NCI-H2081 treated with DMSO at 0.1 percent for 48 hours (cell line): Measurements from ENCODE around the gene IPO7.
A peak's percentile ranks its signal among the peaks of the same experiment; 100 is the strongest.
"Not testable (repeated sequence)": the region's sequence is repeated elsewhere in the genome, so short reads cannot be mapped to it uniquely, and the experiment has no call there.

Source experiments
- DNase-seq: peaks from one replicate; lab custom pipeline; 2025; lab: John Stamatoyannopoulos, UW

The IPO7 gene

DNA sequence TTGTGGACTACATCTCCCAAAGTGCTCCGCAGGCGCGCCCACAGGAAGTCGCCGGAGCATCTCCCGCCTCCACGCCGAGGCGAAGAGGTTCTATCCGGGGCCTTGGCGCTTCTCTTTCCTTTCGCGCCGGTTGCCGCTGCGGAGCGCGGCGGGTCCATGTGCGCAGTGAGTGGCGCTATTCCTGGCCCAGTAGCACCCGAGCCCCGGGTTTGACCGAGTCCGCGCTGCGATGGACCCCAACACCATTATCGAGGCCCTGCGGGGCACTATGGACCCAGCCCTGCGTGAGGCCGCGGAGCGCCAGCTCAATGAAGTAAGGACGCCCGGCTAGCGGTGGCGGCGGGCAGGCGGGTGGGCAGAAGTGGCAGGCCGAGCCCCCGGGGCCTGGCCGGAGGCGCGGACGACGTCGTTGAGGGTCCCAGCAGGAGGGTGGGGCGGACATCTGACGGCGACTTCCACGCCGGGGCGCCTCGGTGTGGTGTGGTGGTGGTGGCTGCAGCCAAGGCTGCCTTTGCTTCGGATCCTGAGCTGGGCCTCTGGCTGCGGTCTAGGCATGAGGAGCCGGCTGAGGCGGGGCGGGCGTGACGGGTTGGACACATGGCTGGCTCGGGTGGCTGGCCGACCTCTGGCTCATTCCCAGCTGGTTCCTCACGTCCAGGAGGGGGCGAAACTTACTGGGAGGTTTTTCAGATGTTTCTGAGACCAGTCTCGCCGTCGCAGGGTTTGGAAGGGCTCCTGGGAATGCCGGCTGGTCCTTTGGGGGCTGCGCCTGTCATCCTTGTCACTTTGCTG is at the start of gene IPO7:
IPO7 (plus strand) TSS at position 118 of the 792 bp plus-strand sequence; CDS start at position 230, 112 bp downstream.
- peak; percentile 46 for DNase-seq

DNA sequence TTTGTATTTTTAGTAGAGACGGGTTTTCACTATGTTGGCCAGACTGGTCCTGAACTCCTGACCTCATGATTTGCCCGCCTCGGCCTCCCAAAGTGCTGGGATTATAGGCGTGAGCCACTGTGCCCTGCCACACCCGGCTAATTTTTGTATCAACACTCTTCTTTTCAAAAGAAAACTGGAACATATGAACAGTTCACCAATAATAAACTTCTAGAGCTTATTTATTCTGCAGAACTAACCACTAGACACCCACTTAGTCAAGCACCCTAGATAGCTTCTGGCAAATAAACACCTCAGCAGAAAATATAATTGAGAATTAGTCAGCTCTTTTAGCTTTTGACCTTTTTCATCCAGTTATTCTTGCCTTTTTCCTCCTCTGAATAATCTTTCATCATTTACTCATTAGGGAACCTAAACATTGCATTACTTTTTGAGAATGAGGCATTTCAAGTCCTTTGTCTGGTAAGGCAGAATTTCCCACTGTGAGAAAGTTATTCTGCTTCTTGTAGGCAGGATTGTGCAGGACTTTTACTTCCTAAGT is 42.7 kb upstream of the IPO7 start:
- no peak for DNase-seq

- no peak for DNase-seq
These were observed 40.3 kb upstream of the IPO7 start for GRCh38 chr11:9344061-9344680.

DNA sequence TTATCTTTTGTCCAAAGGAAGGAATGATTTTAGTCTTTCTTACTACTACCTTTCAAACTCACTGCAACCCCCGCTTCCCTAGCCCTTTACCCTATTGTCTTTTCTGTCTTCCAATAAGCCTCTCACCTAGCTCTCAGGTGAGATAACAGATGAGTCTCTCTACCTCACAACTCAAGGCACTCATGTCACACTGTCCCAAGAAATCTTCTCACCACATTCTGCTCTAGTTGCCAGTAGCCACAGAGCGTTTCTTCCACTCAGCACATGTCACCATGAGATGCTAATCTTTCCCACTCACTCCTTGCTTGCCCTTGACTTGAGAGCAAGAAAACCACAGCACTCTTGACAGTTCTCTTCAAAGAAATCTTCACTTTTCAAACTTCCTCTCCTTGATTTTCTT is 37.4 kb upstream of the IPO7 start:
- DNase-seq = no peak

DNA sequence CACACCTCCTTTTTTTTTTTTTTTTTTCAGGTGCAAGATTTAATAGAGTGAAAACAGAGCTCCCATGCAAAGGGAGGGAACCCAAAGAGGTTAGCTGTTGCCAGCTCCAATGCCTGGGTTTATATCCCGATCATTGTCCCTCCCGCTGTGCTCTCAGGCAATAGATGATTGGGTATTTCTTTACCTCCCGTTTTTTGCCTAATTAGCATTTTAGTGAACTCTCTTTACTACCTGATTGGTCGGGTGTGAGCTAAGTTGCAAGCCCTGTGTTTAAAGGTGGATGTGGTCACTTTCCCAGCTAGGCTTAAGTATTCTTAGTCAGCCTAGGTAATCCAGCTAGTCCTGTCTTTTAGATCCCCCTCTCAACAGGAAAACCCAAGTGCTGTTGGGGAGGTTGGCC is 36.7 kb upstream of the IPO7 start:
- not testable (repeated sequence) for DNase-seq

GRCh38 chr11:9351321-9351881 is 33.1 kb upstream of the IPO7 start:
- no peak for DNase-seq

DNA sequence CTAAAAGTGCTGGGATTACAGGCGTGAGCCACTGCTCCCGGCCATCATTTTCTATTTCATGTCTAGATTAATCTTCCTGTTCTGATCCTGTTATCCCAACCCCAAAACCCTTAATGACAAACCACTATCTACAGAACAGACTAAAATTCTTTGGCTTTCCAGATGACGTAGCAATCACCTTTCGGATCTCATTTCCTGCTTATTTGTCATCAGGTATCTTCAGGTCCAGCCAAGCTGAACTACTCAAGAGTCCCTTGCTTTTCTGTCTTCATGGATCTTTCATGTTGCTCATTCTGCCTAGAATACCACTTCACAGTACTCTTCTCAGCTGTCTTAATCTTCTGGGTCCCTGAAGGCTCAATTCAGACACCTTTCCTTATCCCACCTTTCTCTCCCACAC is 27.4 kb upstream of the IPO7 start:
- DNase-seq = no peak

DNA sequence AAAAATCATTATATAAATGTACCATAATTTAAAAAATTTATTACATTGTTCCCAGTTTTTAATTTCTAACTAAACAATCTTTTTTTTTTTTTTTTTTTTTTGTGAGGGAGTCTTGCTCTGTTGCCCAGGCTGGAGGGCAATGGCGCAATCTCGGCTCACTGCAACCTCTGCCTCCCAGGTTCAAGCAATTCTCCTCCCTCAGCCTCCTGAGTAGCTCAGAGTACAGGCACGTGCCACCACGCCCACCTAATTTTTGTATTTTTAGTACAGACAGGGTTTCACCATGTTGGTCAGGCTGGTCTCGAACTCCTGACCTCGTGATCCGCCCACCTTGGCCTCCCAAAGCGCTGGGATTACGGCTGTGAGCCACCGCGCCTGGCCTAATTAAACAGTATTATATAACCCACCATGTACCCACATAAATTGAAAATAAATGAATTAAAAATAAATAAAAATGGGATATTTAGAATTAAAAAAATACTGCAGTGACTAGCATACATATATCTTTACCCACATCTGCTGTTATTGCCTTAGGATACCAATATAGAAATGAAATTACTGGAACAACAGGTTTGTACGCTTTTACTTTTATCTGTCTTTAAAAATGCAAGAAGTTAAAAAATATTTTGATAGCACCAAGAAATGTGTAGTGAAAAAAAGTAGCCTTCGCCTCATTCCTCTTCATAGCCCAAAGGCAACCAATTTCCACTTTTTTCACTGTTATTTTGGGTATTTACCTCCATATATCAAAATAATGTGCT is 23.4 kb upstream of the IPO7 start:
- DNase-seq = not testable (repeated sequence)

DNA sequence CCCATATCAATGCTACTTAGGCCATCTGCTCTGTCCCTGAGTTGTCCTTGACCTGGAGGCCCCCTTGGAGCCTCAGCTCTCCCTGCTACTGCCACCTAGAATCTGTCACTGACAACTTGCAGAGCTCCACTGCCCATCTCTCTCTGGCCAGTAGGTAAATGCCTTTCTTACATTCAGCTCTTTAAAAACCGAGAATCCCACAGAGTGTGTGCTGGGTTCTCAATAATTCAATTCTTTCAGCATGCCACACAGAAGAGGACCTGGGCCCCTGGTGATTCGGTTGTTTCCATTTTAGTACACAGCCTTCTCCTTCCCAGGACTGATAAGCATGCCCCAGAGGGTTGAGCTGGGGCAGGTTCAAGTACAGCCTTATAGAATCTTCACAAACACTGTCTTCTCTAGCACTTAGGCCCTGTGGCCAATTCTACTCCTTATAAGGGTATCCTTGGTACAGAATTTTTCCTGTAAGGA is 22.0 kb upstream of the IPO7 start:
- DNase-seq = no peak

DNA sequence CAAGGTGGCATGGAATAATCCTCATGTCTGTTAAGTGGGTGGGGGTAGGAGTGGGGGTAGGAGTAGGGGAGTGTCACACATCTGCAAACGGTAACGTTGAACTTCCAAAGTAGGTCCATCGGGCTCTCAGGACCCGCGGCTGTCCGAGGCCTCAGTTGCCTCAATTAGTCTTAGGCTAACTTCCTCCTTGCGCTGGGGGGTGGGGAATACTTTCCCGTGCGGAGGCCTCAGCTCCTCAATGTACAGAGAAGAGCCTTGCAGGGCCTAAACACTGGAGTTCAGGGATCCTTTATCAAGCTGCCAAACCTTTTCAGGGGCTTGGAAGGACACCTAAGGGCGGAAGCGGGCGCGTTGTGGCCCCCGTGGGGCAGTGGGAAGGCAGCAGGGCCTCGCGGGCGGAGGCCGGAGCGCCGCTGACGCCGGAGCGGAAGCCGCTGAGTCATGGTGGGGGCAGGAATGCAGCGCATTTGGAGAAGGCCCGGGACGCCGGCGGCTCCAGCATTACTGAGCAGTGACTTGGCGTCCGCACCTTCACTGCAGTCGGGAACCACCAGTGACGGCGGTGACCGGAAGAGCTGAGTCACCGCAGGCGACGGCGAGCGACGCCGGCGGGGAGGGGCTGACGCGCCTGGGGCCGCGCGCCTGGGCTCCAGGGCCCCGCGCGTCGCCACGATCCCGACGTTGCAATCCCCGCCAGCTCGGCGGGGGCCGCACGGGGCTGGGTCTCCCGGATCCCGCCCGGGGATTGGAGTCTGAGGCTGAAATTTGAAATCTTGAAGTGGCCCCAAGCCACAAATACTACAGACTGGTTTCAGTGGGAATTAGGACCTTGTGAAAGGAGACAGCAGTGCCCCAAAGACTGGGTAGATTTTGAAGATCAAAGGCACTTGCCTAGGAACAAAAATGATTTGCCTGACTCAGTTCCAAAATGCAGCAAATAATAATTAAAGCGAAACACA is 20.2 kb upstream of the IPO7 start:
- DNase-seq = peak; percentile 58

- no peak for DNase-seq
These were observed 16.9 kb upstream of the IPO7 start for GRCh38 chr11:9367551-9367950.

GRCh38 chr11:9377036-9377435 is 7.4 kb upstream of the IPO7 start:
- peak; percentile 17 for DNase-seq

DNA sequence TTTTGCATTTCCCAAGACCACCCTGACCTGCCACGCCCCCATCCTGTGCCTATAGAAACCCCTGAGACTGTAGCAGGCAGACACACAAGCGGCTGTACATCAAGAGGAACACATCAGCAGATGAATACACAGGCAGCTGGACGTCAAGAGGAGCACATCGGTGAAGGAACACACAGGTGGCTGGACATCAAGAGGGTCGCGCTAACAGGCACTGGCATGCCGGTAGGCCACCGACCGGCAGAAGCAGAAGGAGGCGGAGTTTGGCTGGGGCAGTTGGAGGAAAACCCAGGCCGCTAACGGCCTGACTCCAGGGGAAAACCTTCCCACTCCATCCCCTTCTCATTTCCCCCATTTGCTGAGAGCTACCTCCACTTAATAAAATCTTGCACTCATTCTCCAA is 5.4 kb upstream of the IPO7 start:
- DNase-seq = no peak

DNA sequence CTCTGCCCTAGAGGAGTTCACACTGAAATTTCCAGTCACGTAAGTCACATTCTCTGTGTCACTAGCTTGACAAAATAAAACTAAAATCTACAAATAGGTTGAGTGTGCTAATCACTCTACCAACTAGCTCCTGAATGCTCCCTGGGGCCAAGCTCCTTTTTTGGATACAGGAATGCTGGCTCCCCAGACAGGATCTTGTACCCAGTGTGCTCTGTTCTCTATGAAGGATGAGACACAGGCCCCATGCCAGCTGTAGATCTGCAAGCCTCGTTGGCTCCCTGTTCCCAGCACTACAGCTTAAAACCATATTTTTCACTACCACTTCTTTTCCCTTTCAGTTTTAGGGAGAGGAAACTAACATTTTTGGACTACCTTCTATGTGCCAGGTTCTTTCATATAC is 3.7 kb upstream of the IPO7 start:
- DNase-seq = no peak

DNA sequence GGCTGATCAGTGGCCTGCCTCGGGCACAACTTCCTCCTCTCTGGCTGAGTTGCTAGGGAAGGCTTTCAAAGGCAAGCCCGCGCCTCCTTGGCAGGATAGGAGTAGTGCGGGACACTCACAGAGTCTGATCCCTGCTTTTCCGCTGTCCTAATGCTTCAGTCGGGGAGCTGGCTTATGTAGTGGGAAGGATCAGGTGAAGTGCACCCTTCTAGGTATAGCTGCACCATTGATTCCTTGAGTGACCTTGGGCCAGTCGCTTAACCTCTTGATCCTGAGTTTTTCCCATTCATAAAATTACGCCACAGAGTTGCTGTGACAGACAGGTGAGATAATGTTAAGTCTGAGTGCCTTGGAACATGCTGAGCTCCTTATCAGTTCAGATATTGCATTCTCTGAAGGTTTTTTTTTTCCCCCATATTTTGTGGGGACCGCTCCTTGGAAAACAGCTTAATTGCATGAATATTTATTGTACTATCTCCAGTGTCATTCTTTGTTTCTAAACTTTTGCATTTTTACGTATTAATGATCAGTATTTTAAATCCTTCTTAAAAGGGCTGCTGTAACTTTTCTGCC is 961 bp downstream of the IPO7 start:
- no peak for DNase-seq

DNA sequence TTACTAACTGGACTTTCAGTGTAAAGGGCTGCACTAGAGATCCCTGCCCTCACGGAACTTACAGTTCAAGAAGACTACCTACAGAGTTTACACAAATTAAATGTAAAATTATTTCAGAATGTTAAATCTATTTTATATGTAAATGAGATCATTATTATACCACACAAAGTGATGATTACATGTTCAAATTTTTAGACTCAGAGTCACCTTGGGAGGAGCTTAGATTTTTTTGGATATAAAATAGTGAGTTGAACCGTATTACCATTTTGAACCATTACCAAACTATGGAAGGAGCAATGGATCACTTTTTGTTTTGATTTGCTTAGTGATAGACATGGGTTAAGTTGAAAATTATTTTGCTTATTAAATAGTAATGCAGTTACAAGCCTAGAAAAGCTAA is 1.6 kb downstream of the IPO7 start:
- DNase-seq = no peak

DNA sequence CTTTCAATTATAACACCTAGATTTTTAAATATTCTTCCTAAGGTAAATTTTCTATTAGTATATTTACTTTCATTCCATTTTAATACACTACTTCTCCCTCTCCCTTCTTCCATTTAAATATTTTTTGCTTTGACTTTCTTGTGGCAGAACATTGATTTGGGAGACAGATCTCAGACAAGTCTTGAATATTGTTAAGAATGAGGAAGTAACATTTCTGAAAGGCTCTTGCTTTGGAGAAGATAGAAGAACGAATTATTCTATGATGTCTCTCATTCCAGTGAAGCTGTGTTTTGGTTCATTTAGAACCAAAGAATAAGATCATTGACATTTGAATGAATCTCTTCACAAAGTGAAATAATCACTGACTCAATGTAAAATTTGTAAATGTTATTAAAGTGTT is 2.4 kb downstream of the IPO7 start:
- no peak for DNase-seq

- DNase-seq = no peak
These were observed 11.9 kb downstream of the IPO7 start for GRCh38 chr11:9396310-9396709.

GRCh38 chr11:9396752-9397151 is 12.3 kb downstream of the IPO7 start:
- no peak for DNase-seq
